Esophagus muscularis mucosa (tissue), 4 donors: Measurements from ENCODE around the gene KCNE3. TPM values are rescaled to one million over a fixed set of nuclear protein-coding genes. Genes with fewer than 3 reads are reported as not detected.
A peak's percentile ranks its signal among the peaks of the same experiment; 100 is the strongest.

Source experiments
- DNase-seq: peaks from one replicate; pipeline ENCODE4 v3.0.0-alpha.2; 2017; ENCODE audit errors: extremely low spot score
- H3K27ac ChIP-seq, 4 donors: fragments of 200-600 bp; sonication (generic); replicated peaks in 1 of 4; 1 replicate in 3 of 4; 2 replicates in 1 of 4; pipeline ENCODE4 v1.5.1; 2016 to 2019; ENCODE audit warnings: mild to moderate bottlenecking in 1 of 4
- H3K27me3 ChIP-seq, 4 donors: fragments of 200-600 bp; sonication (generic); one replicate each; pipeline versions ENCODE4 v1.5.1 to v1.6.0; 2016 to 2019
- H3K36me3 ChIP-seq, 4 donors: fragments of 200-600 bp; sonication (generic); one replicate each; pipeline ENCODE4 v1.5.1; 2016 to 2019
- H3K4me1 ChIP-seq, 4 donors: fragments of 200-600 bp; sonication (generic); one replicate each; pipeline ENCODE4 v1.5.1; 2016 to 2019
- H3K4me3 ChIP-seq, 4 donors: fragments of 200-600 bp; sonication (generic); 1 replicate in 2 of 4; 2 replicates in 2 of 4; pipeline ENCODE4 v1.5.1; 2016 to 2019; ENCODE audit warnings: mild to moderate bottlenecking in 4 of 4, moderate library complexity in 1 of 4
- H3K9me3 ChIP-seq, 4 donors: fragments of 200-600 bp; sonication (generic); 1 replicate in 3 of 4; 2 replicates in 1 of 4; pipeline ENCODE4 v1.5.1; 2016 to 2019
- CTCF ChIP-seq, 3 experiments: fragments of 200-600 bp in 2 of 3; fragments of 450-650 bp in 1 of 3; sonication (generic) in 2 of 3; IDR thresholded peaks; one replicate each; pipeline ENCODE4 v1.5.1; 2017 to 2019; ENCODE audit warnings: antibody characterized with exemption in 3 of 3, mild to moderate bottlenecking in 2 of 3, moderate library complexity in 1 of 3
- EP300 ChIP-seq: sonication (generic); formaldehyde crosslinking; IDR thresholded peaks from one replicate; pipeline ENCODE4 v1.6.1; 2017; ENCODE audit warnings: antibody characterized with exemption
- POLR2A ChIP-seq: fragments of 450-650 bp; IDR thresholded peaks from one replicate; pipeline ENCODE4 v1.6.1; 2017; ENCODE audit warnings: antibody characterized with exemption, moderate library complexity, mild to moderate bottlenecking, low read depth
- POLR2AphosphoS5 ChIP-seq, 2 donors: sonication (generic); formaldehyde crosslinking; IDR thresholded peaks; one replicate each; pipeline ENCODE4 v1.6.1; 2017; ENCODE audit warnings: antibody characterized with exemption in 2 of 2
- WGBS: methylation state at CpG from one replicate; pipeline ENCODE4 v1.1.5; 2018; 5-methylcytosine and 5-hydroxymethylcytosine counted together
- intact Hi-C: fragments of 100-400 bp; cut with DNase I; formaldehyde crosslinking; loops from one replicate; pipeline ENCODE4 v1.15.1; 2023
- total RNA-seq, 4 donors: library from RNA; depleted of rRNA; stranded (reverse); fragments of >200 nt; gene quantifications; one replicate each; pipeline versions ENCODE4 v1.1.0 to v1.2.1, GENCODE V29; 2016

KCNE3 gene
- total RNA-seq, 4 donors from 2014 or later = 6.0 to 9.6 (median 6.8) TPM

- Histone ChIP-seq H3K4me3 (no peak overlapping the region), H3K9me3 (no peaks in the 10 kb centered on the region), H3K36me3 (no peaks in the 10 kb centered on the region), H3K27ac (no peak overlapping the region), H3K27me3 (no peaks in the 10 kb centered on the region), H3K4me1 (peaks cover 3 to 15% (median 10%) of the 10 kb centered on the region in 4 donors)
- intact Hi-C loops = no loop called here
- 74% methylated on average over 9 of the region's 9 CpGs for WGBS
- no peak for DNase-seq
- TF ChIP-seq CTCF (IDR thresholded peaks at IDR 0.05) = no peak
Observed at GRCh38 chr11:74444173-74444826, 23.0 kb downstream of the KCNE3 start.

GRCh38 chr11:74443071-74443864, 24.1 kb downstream of the KCNE3 start:
- no peak for DNase-seq
- Histone ChIP-seq H3K27ac (no peak overlapping the region), H3K4me3 (no peak overlapping the region), H3K27me3 (no peaks in the 10 kb centered on the region), H3K9me3 (no peaks in the 10 kb centered on the region), H3K36me3 (no peaks in the 10 kb centered on the region), H3K4me1 (peaks cover 3 to 15% (median 8%) of the 10 kb centered on the region in 4 donors)
- peak in 1 of 3 experiments; percentile 10 for TF ChIP-seq CTCF (IDR thresholded peaks at IDR 0.05)
- TF ChIP-seq POLR2AphosphoS5 (IDR thresholded peaks at IDR 0.05) = no peak
- intact Hi-C loops = no loop called here
- WGBS = 54% methylated on average over 8 of the region's 8 CpGs

GRCh38 chr11:74442636-74443035, 24.7 kb downstream of the KCNE3 start:
- WGBS = 39% methylated on average over 3 of the region's 3 CpGs
- intact Hi-C loops = no loop called here

GRCh38 chr11:74438681-74439080, 28.7 kb downstream of the KCNE3 start:
- no peak overlapping the region for H3K27ac ChIP-seq
- 100% methylated on average over 1 of the region's 1 CpG for WGBS
- intact Hi-C loops = no loop called here

More at GRCh38 chr11:74442636-74443035, 24.7 kb downstream of the KCNE3 start:
- Histone ChIP-seq H3K27me3 (no peaks in the 10 kb centered on the region), H3K36me3 (no peaks in the 10 kb centered on the region), H3K4me3 (no peak overlapping the region), H3K4me1 (peaks cover 3 to 15% (median 8%) of the 10 kb centered on the region in 4 donors), H3K9me3 (no peaks in the 10 kb centered on the region), H3K27ac (no peak overlapping the region)
- TF ChIP-seq POLR2AphosphoS5 (IDR thresholded peaks at IDR 0.05) (no peak), CTCF (IDR thresholded peaks at IDR 0.05) (no peak)
- no peak for DNase-seq

More at GRCh38 chr11:74438681-74439080, 28.7 kb downstream of the KCNE3 start:
- Histone ChIP-seq H3K36me3 (no peaks in the 10 kb centered on the region), H3K4me3 (no peak overlapping the region), H3K4me1 (peaks cover 3 to 10% (median 7%) of the 10 kb centered on the region in 4 donors), H3K27me3 (no peaks in the 10 kb centered on the region), H3K9me3 (no peaks in the 10 kb centered on the region)
- TF ChIP-seq POLR2A = no peak
- no peak for TF ChIP-seq EP300
- no peak for TF ChIP-seq POLR2AphosphoS5 (IDR thresholded peaks at IDR 0.05)
- no peak for TF ChIP-seq CTCF (IDR thresholded peaks at IDR 0.05)
- no peak for DNase-seq
